ENCODE measurements around the gene ANXA11.

The ANXA11 gene

GRCh38 chr10:80188713-80189112 lies 16.6 kb downstream of the ANXA11 start:
- no peak for DNase-seq (ENCODE audit: low read depth in 2 of 2, low spot score in 1 of 2)

- peak; percentile 34 to 53 for DNase-seq (ENCODE audit: low read depth in 2 of 2, low spot score in 1 of 2)
Measured at GRCh38 chr10:80187465-80188409, 17.6 kb downstream of the ANXA11 start.

DNA sequence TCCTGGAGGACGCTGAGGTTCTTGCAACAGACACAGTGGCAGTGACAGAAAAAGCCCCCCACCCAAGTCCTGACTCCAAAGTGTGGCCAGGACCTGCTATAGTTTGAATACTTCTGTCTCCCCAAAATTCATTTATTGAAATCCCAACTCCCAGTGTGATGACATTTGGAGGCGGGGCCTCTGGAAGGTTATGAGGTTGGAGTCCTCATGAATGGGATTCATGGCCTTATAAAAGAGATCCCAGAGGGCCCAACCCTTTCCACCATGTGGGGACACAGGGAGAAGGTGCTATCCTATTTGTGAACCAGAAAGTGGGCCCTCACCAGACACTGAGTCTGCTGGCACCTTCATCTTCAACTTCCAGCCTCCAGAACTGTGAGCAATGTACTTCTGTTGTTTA lies 18.3 kb downstream of the ANXA11 start:
- DNase-seq (ENCODE audit: low read depth in 2 of 2, low spot score in 1 of 2), result no peak

- DNase-seq (ENCODE audit: low read depth in 2 of 2, low spot score in 1 of 2), result no peak
Measured at GRCh38 chr10:80186364-80187012, 18.8 kb downstream of the ANXA11 start.

DNA sequence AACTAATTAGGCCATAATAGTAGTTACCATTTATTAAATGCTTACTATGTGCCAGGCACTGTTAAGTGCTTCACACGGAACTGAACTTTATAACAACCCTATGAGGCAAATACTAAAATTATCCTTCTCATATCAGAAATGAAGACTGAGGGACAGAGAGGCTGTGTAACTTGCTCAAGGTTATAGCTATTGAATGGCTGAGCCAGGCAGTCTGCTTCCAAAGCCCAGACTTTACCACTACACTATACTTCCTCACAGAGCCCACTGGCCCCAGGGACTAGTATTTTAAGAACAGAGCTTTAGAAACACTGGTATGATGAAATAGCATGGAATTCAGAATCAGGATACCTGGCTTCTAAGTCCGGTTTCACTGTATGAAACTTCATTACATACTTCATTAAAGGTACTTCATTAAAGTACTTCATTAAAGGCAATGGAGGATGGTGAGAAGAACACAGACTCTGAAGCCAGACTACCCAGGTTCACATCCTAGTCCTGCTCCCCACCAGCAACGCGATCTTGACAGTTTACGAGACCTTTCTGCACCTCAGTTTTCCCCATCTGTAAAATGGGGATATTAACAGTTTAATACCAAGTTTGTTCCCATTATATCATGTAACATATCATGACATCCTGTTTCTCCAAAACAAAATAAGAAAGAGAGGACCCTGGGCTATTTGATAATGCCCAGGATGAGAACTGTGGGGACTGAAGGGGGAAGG lies 19.6 kb downstream of the ANXA11 start:
- no peak for DNase-seq (ENCODE audit: low read depth in 2 of 2, low spot score in 1 of 2)

GRCh38 chr10:80184291-80184690 lies 21.0 kb downstream of the ANXA11 start:
- DNase-seq (ENCODE audit: low read depth in 2 of 2, low spot score in 1 of 2), result no peak

GRCh38 chr10:80183436-80183835 lies 21.9 kb downstream of the ANXA11 start:
- no peak for DNase-seq (ENCODE audit: low read depth in 2 of 2, low spot score in 1 of 2)

GRCh38 chr10:80182986-80183385 lies 22.4 kb downstream of the ANXA11 start:
- DNase-seq (ENCODE audit: low read depth in 2 of 2, low spot score in 1 of 2), result no peak

DNA sequence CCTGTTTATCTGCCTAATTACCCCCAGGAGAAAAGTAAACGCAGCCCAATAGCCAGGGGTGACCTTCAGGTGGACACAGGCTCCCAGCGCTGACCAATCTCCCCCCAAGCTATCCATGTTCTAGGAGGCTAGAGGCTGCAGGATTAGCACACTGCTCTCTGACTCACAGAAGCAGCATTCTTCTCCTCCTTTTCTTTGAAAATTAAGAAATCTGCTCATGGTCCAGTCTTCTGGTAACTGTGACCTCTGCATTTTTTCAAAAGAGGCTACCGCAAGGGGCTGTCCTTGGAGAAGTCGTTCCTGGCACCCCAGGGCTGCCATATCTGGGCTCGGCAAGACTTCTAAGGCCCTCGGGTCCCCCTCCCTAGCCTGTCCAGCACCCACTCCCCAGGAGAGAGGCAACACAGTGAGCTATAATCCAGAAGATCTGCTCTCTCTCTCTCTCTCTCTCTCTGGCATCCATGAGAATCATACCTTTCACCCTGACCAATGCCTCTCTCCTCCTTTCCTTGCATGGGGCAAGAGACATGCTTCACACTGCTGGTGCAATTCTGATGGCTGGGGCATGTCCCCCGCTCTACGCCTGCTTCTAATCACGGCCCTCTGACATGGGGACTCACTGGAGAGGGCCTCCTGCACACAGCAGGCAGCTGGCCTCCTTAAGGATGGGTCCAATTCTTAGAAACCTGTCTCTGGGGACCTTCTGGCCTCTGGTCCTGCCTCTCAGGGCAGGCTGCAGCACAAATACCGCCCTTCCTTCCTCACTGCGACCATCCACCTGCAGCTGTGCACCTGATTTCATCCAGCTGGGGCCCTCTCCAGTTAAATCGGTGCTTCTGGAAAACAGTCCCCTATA lies 27.3 kb downstream of the ANXA11 start:
- DNase-seq (ENCODE audit: low read depth in 2 of 2, low spot score in 1 of 2), result no peak

DNA sequence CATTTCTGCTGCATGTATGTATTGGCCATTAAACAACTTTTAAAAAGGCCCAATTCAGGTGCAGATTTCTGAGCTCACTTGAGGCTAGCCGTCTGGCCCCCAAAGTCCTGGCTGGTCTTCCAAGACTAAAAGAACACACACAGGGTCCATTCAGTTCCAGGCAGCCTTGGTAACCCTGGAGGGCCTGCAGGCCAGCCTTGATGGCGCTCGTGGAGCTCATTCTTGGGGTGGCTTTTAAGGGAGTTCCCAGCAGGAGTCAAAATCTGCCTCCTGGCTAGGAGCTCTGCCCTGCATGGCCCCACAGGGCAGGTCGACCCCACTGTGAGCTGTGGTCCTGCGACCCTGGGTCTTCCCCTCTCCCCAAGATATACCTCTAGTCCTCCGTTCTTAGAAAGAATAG lies 28.8 kb downstream of the ANXA11 start:
- DNase-seq (ENCODE audit: low read depth in 2 of 2, low spot score in 1 of 2), result no peak

- no peak for DNase-seq (ENCODE audit: low read depth in 2 of 2, low spot score in 1 of 2)
Measured at GRCh38 chr10:80174641-80175395, 30.5 kb downstream of the ANXA11 start.

DNA sequence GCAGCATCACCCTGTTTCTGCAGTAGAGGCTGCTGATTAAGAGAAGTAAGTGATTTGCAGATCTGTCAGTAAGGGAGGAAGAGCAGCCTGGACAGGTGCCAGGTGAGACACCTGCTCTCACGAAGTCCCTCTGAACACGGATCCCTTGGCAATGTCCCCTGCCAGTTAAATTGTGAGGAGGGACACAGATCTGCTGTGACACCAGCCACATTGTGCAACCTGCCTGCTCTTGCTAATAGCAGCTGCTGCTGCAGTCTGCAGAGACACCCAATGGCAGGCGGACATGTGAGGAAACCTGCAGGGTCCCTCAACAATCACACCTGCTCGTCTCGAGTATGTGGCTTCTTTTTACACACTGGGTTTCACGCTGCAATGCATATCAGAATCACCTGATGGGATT lies 31.9 kb downstream of the ANXA11 start:
- no peak for DNase-seq (ENCODE audit: low read depth in 2 of 2, low spot score in 1 of 2)

DNA sequence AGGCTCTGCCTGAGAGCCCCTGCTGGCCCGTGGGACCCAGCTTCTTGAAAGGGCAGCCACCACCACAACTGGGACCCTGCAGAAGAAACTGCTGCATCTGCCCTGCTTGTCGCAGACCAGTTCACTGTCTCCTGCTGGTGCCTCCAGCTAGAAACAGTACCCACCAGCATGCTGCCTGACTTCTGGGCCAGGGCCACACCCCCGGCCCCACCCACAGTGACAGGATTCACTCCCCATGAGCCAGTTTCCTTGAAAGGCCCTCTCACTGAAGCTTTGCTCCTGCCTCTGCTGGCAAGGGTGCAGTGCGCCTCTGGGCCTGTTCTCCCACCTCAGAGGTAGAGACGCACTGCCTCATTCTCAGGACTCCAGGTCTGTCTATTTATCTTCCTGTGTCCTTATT lies 32.4 kb downstream of the ANXA11 start:
- DNase-seq (ENCODE audit: low read depth in 2 of 2, low spot score in 1 of 2), result no peak

GRCh38 chr10:80171248-80171660 lies 34.1 kb downstream of the ANXA11 start:
- DNase-seq (ENCODE audit: low read depth in 2 of 2, low spot score in 1 of 2), result no peak

GRCh38 chr10:80170641-80171040 lies 34.7 kb downstream of the ANXA11 start:
- DNase-seq (ENCODE audit: low read depth in 2 of 2, low spot score in 1 of 2), result no peak

DNA sequence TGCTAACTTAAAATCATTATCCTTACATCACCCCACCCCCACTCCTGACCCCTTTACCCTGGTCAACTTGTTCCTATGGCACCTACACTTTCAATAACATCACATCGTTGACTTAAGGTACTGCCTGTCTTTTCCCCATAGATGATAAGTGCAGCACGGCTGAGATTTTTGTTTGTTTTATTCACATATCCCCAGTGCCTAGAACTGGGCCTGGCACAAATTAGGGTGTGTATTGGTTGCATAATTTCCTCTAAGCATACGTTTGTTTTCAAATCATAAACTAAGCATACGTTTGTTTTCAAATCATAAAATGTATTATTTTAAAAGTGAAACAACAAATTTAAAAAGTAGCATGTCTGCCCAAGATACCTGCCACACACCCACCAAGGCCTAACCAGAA lies 35.3 kb downstream of the ANXA11 start:
- DNase-seq (ENCODE audit: low read depth in 2 of 2, low spot score in 1 of 2), result no peak

DNA sequence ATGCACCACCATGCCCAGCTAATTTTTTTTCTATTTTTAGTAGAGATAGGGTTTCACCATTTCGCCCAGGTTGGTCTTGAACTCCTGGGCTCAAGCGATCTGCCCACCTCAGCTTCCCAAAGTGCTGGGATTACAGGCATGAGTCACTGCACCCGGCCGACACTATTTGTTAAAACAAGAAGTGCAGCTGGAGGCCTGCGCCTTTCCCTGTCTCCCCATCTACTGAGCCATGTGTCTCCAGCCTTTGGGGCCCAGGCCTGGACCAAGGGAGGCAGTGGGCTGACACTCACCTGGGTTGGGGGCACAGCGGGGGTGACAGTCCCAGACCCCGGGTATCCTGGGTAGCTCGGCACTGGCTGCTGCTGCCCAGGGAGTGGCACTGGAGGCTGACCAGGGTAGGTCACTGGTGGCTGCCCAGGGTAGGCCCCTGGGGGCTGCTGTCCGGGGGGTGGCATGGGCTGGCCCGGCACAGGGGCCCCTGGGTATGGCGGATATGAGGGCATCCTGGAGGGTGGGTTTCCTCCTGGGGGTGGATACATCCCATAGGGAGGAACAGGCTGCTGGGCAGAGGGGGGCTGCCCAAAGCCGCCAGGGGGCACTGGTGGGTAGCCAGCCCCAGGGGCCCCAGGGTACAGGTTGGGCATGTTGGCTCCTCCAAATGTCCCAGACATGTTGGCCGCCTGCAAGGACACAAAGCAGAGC lies 36.5 kb downstream of the ANXA11 start:
- DNase-seq (ENCODE audit: low read depth in 2 of 2, low spot score in 1 of 2), result no peak

DNA sequence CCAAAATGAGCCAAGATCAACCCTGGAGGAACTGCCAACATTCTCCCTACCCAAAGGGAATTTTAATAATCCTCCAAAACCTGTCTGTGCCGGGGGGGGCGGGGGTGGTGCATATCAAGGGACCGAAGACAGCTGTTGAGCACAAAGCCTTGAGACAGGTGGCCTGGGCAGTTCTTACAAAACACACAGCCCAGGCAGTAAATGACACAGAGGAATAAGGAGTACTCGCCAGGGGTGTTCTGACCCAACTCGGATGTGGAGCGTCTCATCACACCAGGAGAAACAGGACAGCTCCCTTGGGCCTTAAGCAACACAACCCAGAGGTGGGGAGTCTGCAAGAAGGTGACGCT lies 37.2 kb downstream of the ANXA11 start:
- no peak for DNase-seq (ENCODE audit: low read depth in 2 of 2, low spot score in 1 of 2)

- no peak for DNase-seq (ENCODE audit: low read depth in 2 of 2, low spot score in 1 of 2)
Measured at GRCh38 chr10:80167471-80168161, 37.7 kb downstream of the ANXA11 start.

Measured in stimulated activated CD8-positive, alpha-beta memory T cell treated with anti-CD3 and anti-CD28 coated beads, Interleukin-4, amount 100 ng/mL, for 1 hour (primary cell).